ENCODE data around the gene RYK. TPM values are rescaled to one million over a fixed set of nuclear protein-coding genes. Genes with fewer than 3 reads are reported as not detected.
A peak's percentile ranks its signal among the peaks of the same experiment; 100 is the strongest.

Gene RYK
- total and polyA plus RNA-seq, 2 experiments from 2014 or later: 24.9 to 94.8 TPM

DNA sequence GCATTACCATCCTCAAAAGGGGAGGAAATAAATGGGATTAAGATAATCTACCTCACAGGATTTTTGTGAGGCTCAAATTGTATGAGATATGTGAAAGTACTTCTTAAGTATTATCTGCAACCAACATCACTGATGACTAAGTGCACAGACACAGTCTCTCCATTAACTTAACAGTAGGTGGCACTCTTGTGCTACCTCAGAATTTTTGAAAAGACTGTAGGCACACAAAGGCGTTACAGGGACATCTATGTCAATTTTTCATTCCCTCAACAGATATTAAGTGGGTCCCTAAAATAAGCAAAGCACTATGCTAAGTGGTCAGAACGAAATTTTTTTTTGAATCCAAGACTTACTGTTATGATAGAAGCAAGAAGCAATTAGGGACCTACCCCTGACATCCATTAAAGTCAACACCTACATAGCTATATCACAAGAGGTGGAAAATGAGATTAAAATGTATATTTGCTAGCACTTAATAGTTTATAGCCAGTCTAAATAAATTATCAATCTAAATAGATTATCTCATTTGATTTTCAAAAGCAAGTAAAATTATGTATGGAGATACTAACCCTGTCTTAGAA, 52.9 kb downstream of the RYK start:
- Mint-ChIP-seq H3K27ac (no peak overlapping the region), H3K27me3 (ENCODE audit: insufficient read depth, low read depth, poor library complexity) (no peaks in the 10 kb centered on the region), H3K9me3 (peaks cover 3% of the 10 kb centered on the region; the same call in 2 of the 3 replicates), H3K4me1 (no peaks in the 10 kb centered on the region), H3K36me3 (ENCODE audit: low read depth) (peaks cover 62% of the 10 kb centered on the region), H3K4me3 (no peak overlapping the region)
- Histone ChIP-seq H3K27ac (ENCODE audit: low read depth) (no peak overlapping the region), H3K36me3 (ENCODE audit: insufficient read depth) (peaks cover 14% of the 10 kb centered on the region; the same call in 1 of the 2 replicates), H2AFZ (no peak overlapping the region), H3K4me2 (no peak overlapping the region), H3K79me2 (replicated peaks; ENCODE audit: insufficient read depth) (peaks cover 5% of the 10 kb centered on the region; the same call in 1 of the 2 replicates), H3K4me1 (ENCODE audit: insufficient read depth) (no peaks in the 10 kb centered on the region), H3K27me3 (ENCODE audit: insufficient read depth) (no peaks in the 10 kb centered on the region), H4K20me1 (replicated peaks; ENCODE audit: insufficient read depth) (0 out of 2 replicates have a peak, but pooled peaks cover 5% of the 10 kb centered on the region), H3K9me2 (ENCODE audit: insufficient read depth) (no peaks in the 10 kb centered on the region), H3K4me3 (no peak overlapping the region), H3F3A (replicated peaks; ENCODE audit: low read depth) (no peaks in the 10 kb centered on the region)
- DNase-seq (ENCODE audit: low spot score): peak; percentile 70
- TF ChIP-seq EZH2 (IDR thresholded peaks at IDR 0.05; ENCODE audit: low read depth, unreplicated experiment): no peak
- TF ChIP-seq, protein P1, sequence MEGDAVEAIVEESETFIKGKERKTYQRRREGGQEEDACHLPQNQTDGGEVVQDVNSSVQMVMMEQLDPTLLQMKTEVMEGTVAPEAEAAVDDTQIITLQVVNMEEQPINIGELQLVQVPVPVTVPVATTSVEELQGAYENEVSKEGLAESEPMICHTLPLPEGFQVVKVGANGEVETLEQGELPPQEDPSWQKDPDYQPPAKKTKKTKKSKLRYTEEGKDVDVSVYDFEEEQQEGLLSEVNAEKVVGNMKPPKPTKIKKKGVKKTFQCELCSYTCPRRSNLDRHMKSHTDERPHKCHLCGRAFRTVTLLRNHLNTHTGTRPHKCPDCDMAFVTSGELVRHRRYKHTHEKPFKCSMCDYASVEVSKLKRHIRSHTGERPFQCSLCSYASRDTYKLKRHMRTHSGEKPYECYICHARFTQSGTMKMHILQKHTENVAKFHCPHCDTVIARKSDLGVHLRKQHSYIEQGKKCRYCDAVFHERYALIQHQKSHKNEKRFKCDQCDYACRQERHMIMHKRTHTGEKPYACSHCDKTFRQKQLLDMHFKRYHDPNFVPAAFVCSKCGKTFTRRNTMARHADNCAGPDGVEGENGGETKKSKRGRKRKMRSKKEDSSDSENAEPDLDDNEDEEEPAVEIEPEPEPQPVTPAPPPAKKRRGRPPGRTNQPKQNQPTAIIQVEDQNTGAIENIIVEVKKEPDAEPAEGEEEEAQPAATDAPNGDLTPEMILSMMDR (conservative IDR thresholded peaks at IDR 0.05; ENCODE audit: low read depth in 2 of 2): peak; percentile 74 to 78
- ATAC-seq: peak; percentile 79

DNA sequence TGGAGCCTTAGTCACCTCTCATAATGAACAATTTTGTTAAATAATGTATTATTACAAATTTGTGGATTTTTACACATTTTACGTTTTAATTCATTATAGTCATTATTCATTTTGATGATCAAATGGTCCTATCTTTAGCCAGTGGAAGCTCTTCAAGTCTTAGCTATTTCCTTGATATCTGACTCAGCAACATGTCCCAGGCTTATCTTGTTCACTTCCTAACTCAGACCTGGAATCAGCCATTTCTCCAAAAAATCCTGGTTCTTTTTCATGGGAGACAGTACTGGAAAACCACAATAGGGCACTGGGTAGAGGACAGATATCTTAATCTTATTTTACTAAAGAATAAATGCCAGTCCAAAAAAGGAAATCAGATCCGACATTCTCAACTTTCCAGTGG, 56.4 kb downstream of the RYK start:
- no peaks in the 10 kb centered on the region for H3K27me3 Mint-ChIP-seq (ENCODE audit: insufficient read depth, low read depth, poor library complexity)
- H3K4me3 Mint-ChIP-seq: no peak overlapping the region
- Histone ChIP-seq H3K27ac (ENCODE audit: low read depth) (no peak overlapping the region), H3F3A (replicated peaks; ENCODE audit: low read depth) (no peaks in the 10 kb centered on the region), H3K27me3 (ENCODE audit: insufficient read depth) (no peaks in the 10 kb centered on the region), H2AFZ (no peak overlapping the region), H3K4me3 (no peak overlapping the region), H3K36me3 (ENCODE audit: insufficient read depth) (no peaks in the 10 kb centered on the region), H3K79me2 (replicated peaks; ENCODE audit: insufficient read depth) (peaks cover 5% of the 10 kb centered on the region; the same call in 1 of the 2 replicates), H3K9me2 (ENCODE audit: insufficient read depth) (no peaks in the 10 kb centered on the region), H4K20me1 (replicated peaks; ENCODE audit: insufficient read depth) (0 out of 2 replicates have a peak, but pooled peaks cover 5% of the 10 kb centered on the region), H3K4me1 (ENCODE audit: insufficient read depth) (peaks cover 6% of the 10 kb centered on the region; the same call in 1 of the 2 replicates), H3K4me2 (no peak overlapping the region)
- H3K4me1 Mint-ChIP-seq: peaks cover 13% of the 10 kb centered on the region
- ATAC-seq (no peak), DNase-seq (ENCODE audit: low spot score) (no peak)
- H3K36me3 Mint-ChIP-seq (ENCODE audit: low read depth): peaks cover 33% of the 10 kb centered on the region; the same call in 2 of the 3 replicates
- H3K27ac Mint-ChIP-seq: no peak overlapping the region
- no peaks in the 10 kb centered on the region for H3K9me3 Mint-ChIP-seq
- TF ChIP-seq CREB1 (CRISPR knock-in tag; IDR thresholded peaks at IDR 0.05; ENCODE audit: low read depth): no peak
- TF ChIP-seq, protein P2, sequence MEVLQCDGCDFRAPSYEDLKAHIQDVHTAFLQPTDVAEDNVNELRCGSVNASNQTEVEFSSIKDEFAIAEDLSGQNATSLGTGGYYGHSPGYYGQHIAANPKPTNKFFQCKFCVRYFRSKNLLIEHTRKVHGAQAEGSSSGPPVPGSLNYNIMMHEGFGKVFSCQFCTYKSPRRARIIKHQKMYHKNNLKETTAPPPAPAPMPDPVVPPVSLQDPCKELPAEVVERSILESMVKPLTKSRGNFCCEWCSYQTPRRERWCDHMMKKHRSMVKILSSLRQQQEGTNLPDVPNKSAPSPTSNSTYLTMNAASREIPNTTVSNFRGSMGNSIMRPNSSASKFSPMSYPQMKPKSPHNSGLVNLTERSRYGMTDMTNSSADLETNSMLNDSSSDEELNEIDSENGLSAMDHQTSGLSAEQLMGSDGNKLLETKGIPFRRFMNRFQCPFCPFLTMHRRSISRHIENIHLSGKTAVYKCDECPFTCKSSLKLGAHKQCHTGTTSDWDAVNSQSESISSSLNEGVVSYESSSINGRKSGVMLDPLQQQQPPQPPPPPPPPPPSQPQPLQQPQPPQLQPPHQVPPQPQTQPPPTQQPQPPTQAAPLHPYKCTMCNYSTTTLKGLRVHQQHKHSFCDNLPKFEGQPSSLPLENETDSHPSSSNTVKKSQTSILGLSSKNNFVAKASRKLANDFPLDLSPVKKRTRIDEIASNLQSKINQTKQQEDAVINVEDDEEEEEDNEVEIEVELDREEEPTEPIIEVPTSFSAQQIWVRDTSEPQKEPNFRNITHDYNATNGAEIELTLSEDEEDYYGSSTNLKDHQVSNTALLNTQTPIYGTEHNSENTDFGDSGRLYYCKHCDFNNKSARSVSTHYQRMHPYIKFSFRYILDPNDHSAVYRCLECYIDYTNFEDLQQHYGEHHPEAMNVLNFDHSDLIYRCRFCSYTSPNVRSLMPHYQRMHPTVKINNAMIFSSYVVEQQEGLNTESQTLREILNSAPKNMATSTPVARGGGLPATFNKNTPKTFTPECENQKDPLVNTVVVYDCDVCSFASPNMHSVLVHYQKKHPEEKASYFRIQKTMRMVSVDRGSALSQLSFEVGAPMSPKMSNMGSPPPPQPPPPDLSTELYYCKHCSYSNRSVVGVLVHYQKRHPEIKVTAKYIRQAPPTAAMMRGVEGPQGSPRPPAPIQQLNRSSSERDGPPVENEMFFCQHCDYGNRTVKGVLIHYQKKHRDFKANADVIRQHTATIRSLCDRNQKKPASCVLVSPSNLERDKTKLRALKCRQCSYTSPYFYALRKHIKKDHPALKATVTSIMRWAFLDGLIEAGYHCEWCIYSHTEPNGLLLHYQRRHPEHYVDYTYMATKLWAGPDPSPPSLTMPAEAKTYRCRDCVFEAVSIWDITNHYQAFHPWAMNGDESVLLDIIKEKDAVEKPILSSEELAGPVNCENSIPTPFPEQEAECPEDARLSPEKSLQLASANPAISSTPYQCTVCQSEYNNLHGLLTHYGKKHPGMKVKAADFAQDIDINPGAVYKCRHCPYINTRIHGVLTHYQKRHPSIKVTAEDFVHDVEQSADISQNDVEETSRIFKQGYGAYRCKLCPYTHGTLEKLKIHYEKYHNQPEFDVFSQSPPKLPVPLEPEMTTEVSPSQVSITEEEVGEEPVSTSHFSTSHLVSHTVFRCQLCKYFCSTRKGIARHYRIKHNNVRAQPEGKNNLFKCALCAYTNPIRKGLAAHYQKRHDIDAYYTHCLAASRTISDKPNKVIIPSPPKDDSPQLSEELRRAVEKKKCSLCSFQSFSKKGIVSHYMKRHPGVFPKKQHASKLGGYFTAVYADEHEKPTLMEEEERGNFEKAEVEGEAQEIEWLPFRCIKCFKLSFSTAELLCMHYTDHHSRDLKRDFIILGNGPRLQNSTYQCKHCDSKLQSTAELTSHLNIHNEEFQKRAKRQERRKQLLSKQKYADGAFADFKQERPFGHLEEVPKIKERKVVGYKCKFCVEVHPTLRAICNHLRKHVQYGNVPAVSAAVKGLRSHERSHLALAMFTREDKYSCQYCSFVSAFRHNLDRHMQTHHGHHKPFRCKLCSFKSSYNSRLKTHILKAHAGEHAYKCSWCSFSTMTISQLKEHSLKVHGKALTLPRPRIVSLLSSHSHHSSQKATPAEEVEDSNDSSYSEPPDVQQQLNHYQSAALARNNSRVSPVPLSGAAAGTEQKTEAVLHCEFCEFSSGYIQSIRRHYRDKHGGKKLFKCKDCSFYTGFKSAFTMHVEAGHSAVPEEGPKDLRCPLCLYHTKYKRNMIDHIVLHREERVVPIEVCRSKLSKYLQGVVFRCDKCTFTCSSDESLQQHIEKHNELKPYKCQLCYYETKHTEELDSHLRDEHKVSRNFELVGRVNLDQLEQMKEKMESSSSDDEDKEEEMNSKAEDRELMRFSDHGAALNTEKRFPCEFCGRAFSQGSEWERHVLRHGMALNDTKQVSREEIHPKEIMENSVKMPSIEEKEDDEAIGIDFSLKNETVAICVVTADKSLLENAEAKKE (CRISPR knock-in tag; IDR thresholded peaks at IDR 0.05): no peak
- TF ChIP-seq, protein P3, sequence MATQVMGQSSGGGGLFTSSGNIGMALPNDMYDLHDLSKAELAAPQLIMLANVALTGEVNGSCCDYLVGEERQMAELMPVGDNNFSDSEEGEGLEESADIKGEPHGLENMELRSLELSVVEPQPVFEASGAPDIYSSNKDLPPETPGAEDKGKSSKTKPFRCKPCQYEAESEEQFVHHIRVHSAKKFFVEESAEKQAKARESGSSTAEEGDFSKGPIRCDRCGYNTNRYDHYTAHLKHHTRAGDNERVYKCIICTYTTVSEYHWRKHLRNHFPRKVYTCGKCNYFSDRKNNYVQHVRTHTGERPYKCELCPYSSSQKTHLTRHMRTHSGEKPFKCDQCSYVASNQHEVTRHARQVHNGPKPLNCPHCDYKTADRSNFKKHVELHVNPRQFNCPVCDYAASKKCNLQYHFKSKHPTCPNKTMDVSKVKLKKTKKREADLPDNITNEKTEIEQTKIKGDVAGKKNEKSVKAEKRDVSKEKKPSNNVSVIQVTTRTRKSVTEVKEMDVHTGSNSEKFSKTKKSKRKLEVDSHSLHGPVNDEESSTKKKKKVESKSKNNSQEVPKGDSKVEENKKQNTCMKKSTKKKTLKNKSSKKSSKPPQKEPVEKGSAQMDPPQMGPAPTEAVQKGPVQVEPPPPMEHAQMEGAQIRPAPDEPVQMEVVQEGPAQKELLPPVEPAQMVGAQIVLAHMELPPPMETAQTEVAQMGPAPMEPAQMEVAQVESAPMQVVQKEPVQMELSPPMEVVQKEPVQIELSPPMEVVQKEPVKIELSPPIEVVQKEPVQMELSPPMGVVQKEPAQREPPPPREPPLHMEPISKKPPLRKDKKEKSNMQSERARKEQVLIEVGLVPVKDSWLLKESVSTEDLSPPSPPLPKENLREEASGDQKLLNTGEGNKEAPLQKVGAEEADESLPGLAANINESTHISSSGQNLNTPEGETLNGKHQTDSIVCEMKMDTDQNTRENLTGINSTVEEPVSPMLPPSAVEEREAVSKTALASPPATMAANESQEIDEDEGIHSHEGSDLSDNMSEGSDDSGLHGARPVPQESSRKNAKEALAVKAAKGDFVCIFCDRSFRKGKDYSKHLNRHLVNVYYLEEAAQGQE (IDR thresholded peaks at IDR 0.05; ENCODE audit: unreplicated experiment): no peak
- no peak for TF ChIP-seq ZNF114 (CRISPR knock-in tag; IDR thresholded peaks at IDR 0.05)
- TF ChIP-seq POLR2AphosphoS5 (IDR thresholded peaks at IDR 0.05; ENCODE audit: low read depth): no peak
- TF ChIP-seq, protein P4, sequence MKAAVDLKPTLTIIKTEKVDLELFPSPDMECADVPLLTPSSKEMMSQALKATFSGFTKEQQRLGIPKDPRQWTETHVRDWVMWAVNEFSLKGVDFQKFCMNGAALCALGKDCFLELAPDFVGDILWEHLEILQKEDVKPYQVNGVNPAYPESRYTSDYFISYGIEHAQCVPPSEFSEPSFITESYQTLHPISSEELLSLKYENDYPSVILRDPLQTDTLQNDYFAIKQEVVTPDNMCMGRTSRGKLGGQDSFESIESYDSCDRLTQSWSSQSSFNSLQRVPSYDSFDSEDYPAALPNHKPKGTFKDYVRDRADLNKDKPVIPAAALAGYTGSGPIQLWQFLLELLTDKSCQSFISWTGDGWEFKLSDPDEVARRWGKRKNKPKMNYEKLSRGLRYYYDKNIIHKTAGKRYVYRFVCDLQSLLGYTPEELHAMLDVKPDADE (IDR thresholded peaks at IDR 0.05): no peak
